B cell (primary cell): ENCODE measurements around the gene FAAH.

Experiments
- CTCF ChIP-seq: fragments of 200-600 bp; IDR thresholded peaks from one replicate; pipeline ENCODE4 v1.8.0; 2022; ENCODE audit warnings: antibody characterized with exemption, mild to moderate bottlenecking
- EZH2 ChIP-seq: IDR thresholded peaks from 2 replicates; pipeline ENCODE4 v1.6.1; 2012; ENCODE audit warnings: borderline replicate concordance, low read depth, mild to moderate bottlenecking, moderate library complexity, low read length; ENCODE audit not compliant: insufficient read depth, poor library complexity, severe bottlenecking

- TF ChIP-seq CTCF (no peak), EZH2 (no peak)
These were observed 37.6 kb downstream of the FAAH start for GRCh38 chr1:46431695-46432094.
